ENCODE measurements around the gene DRAM2.

GRCh38 chr1:111116496-111116895 lies 23.4 kb downstream of the DRAM2 start:
- TF ChIP-seq CTCF (IDR thresholded peaks at IDR 0.05), result no peak
- no peak for TF ChIP-seq POLR2A (IDR thresholded peaks at IDR 0.05)

All from right lobe of liver (tissue), 4 donors.